SK-N-MC (cell line): ENCODE data around the gene MYOZ2.

Experiments
- DNase-seq: peaks from one replicate; pipeline ENCODE4 v3.0.0-alpha.2; 2011; ENCODE audit warnings: low read depth, low spot score
- H3K27ac ChIP-seq: fragments of 200-600 bp; sonication (generic); 2 replicates; pipeline ENCODE4 v1.5.1; 2016; ENCODE audit warnings: mixed run types
- H3K36me3 ChIP-seq: fragments of 200-600 bp; sonication (generic); 2 replicates; pipeline ENCODE4 v1.6.1; 2017; ENCODE audit warnings: antibody characterized with exemption, low read length, mixed read lengths; ENCODE audit not compliant: insufficient read depth
- H3K4me3 ChIP-seq: fragments of 200-600 bp; sonication (generic); 2 replicates; pipeline ENCODE4 v1.5.1; 2016
- H3K9ac ChIP-seq: fragments of 200-600 bp; sonication (generic); 2 replicates; pipeline ENCODE4 v1.8.0; 2017; ENCODE audit warnings: mixed run types, mixed read lengths; ENCODE audit not compliant: insufficient read length
- H3K9me3 ChIP-seq: fragments of 200-600 bp; sonication (generic); 2 replicates; pipeline ENCODE4 v1.6.1; 2017; ENCODE audit warnings: low read depth, mild to moderate bottlenecking, antibody characterized with exemption, low read length, moderate library complexity, mixed read lengths
- EZH2 ChIP-seq: fragments of 200-600 bp; sonication (generic); IDR thresholded peaks from one replicate; pipeline ENCODE4 v1.6.1; 2017; ENCODE audit warnings: antibody characterized with exemption
- FOXP2 ChIP-seq: optimal IDR thresholded peaks from 2 replicates; pipeline ENCODE3; 2011; ENCODE audit warnings: mild to moderate bottlenecking, moderate library complexity; ENCODE audit not compliant: insufficient read depth; ENCODE audit errors: extremely low read length, control extremely low read depth
- POLR2AphosphoS5 ChIP-seq: IDR thresholded peaks from 2 replicates; pipeline ENCODE4 v1.6.1; 2012; ENCODE audit warnings: mild to moderate bottlenecking, low read depth, low read length, borderline replicate concordance

Gene MYOZ2

GRCh38 chr4:119197772-119198212 lies 62.2 kb downstream of the MYOZ2 start:
- H3K9ac ChIP-seq: no peak overlapping the region
- H3K27ac ChIP-seq: no peak overlapping the region
- H3K9me3 ChIP-seq: no peaks in the 10 kb centered on the region
- no peak overlapping the region for H3K4me3 ChIP-seq
- no peaks in the 10 kb centered on the region for H3K36me3 ChIP-seq
- no peak for DNase-seq
- no peak for TF ChIP-seq FOXP2
- TF ChIP-seq EZH2: no peak

GRCh38 chr4:119204916-119205315 lies 69.3 kb downstream of the MYOZ2 start:
- no peak overlapping the region for H3K27ac ChIP-seq
- no peak for DNase-seq
- H3K36me3 ChIP-seq: no peaks in the 10 kb centered on the region
- TF ChIP-seq POLR2AphosphoS5 (no peak), EZH2 (no peak), FOXP2 (no peak)
- H3K4me3 ChIP-seq: no peak overlapping the region
- no peak overlapping the region for H3K9ac ChIP-seq
- H3K9me3 ChIP-seq: no peaks in the 10 kb centered on the region

- no peak for DNase-seq
- TF ChIP-seq EZH2 (no peak), POLR2AphosphoS5 (no peak), FOXP2 (no peak)
- Histone ChIP-seq H3K9ac (no peak overlapping the region), H3K36me3 (no peaks in the 10 kb centered on the region), H3K27ac (no peak overlapping the region), H3K9me3 (no peaks in the 10 kb centered on the region), H3K4me3 (no peak overlapping the region)
Measured at GRCh38 chr4:119205690-119206089, 70.1 kb downstream of the MYOZ2 start.

DNA sequence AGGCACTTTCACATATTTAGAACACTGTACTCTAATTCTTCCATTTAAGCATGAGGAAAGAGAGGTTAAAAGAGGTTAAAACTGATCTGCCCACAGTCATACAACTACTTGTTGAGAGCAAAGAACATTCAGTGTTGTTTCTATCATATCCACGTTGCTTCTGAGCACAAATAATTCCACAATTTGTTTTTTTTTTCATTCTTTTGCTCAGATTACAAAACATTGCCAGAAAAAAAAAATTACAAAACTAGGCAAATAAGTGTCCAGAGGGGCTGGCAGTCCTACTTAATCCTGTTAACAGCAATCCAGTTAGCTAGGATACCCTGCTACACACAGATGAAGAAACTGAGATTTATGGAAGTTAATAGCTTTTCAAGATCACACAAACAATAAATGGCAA lies 70.5 kb downstream of the MYOZ2 start:
- TF ChIP-seq POLR2AphosphoS5: no peak
- TF ChIP-seq FOXP2: no peak
- TF ChIP-seq EZH2: no peak
- DNase-seq: no peak
- H3K4me3 ChIP-seq: no peak overlapping the region
- no peak overlapping the region for H3K27ac ChIP-seq
- H3K9ac ChIP-seq: no peak overlapping the region
- H3K9me3 ChIP-seq: no peaks in the 10 kb centered on the region
- no peaks in the 10 kb centered on the region for H3K36me3 ChIP-seq

GRCh38 chr4:119207051-119207450 lies 71.4 kb downstream of the MYOZ2 start:
- H3K27ac ChIP-seq: no peak overlapping the region
- no peaks in the 10 kb centered on the region for H3K36me3 ChIP-seq
- H3K9ac ChIP-seq: no peak overlapping the region
- TF ChIP-seq EZH2 (no peak), FOXP2 (no peak), POLR2AphosphoS5 (no peak)
- no peaks in the 10 kb centered on the region for H3K9me3 ChIP-seq
- no peak for DNase-seq
- H3K4me3 ChIP-seq: no peak overlapping the region

DNA sequence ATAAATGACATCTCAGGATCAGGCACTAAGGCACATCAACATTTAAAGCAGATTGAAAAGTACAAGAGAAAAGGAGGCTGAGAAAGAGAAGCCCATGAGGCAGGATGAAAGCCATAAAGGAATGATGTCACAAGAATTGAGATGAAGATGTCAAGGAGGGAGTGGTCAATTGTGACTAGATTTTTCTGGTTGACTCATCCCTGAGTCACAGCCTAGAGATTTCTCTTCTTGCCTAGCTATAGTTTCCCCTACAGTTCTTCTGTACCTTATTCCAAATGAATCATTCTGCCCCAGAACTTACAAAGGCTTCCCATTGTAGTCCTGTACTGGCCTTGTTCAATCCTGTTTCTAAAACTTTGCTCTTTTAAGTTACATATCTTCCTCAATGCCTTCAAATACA lies 73.4 kb downstream of the MYOZ2 start:
- no peak overlapping the region for H3K9ac ChIP-seq
- H3K9me3 ChIP-seq: no peaks in the 10 kb centered on the region
- no peak for TF ChIP-seq FOXP2
- no peak for TF ChIP-seq POLR2AphosphoS5
- TF ChIP-seq EZH2: no peak
- no peak for DNase-seq
- H3K36me3 ChIP-seq: no peaks in the 10 kb centered on the region
- no peak overlapping the region for H3K27ac ChIP-seq
- no peak overlapping the region for H3K4me3 ChIP-seq

DNA sequence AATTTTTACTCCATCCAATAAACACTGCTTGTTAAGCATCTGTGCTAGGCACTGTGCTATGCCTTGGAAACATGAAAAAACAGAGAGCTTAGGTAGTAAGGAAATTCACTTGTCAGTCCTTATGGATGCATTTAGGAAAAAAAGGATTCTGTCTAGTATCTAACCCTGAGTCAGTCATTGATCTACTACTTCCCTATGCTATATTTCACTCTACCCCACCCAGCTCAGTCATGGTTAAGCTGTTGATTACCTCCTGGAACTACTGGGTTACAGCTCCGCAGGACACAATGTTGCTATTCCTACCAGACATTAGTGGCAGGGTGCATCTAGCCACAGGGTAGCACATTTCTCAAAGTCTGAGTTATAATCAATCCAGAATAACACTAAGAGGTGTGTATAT lies 74.0 kb downstream of the MYOZ2 start:
- no peak overlapping the region for H3K4me3 ChIP-seq
- H3K9me3 ChIP-seq: no peaks in the 10 kb centered on the region
- no peak for DNase-seq
- H3K9ac ChIP-seq: no peak overlapping the region
- TF ChIP-seq EZH2 (no peak), POLR2AphosphoS5 (no peak), FOXP2 (no peak)
- no peak overlapping the region for H3K27ac ChIP-seq
- H3K36me3 ChIP-seq: no peaks in the 10 kb centered on the region

DNA sequence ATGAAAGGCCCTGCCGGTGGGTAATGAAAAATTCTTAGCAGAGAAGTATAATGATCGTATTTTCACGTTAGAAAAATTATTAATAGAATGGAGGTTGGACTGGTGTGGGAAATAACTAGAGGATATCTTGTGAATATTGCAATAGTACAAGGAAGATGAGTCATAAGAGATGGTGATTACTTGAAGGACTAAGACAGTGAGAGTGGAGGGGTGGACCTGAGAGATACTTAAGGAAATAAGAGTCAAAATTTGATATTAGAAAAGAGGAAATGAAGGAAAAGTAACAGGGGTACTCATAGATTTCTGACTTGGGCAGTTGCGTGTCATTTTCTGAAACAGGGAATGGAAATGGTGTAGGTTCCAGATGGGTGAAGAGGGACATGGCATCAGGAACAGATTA lies 75.1 kb downstream of the MYOZ2 start:
- no peak for TF ChIP-seq FOXP2
- TF ChIP-seq POLR2AphosphoS5: no peak
- no peak for TF ChIP-seq EZH2
- no peak overlapping the region for H3K27ac ChIP-seq
- no peak for DNase-seq
- no peaks in the 10 kb centered on the region for H3K9me3 ChIP-seq
- H3K4me3 ChIP-seq: no peak overlapping the region
- H3K36me3 ChIP-seq: no peaks in the 10 kb centered on the region
- no peak overlapping the region for H3K9ac ChIP-seq

DNA sequence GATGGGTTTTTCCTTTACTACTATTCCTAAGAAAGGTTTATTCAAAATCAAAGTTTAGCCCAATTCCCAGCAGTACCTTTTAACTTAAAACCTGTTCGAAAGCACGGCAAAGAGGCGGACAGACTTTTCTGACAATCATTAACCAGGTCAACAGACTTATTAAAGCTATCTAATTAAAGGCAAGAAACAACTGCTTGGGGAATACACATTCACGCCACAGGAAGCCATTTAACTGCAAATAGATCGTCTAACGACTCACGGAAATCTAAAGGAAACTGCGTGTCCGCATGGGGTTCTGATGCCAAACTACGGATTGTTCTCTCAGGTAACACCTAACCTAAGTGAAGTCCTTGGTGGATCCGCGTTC lies 76.2 kb downstream of the MYOZ2 start:
- peak overlapping the region; percentile 92 for H3K9ac ChIP-seq
- H3K36me3 ChIP-seq: no peaks in the 10 kb centered on the region
- H3K27ac ChIP-seq: peak overlapping the region; percentile 45; the same call in 1 of the 2 replicates
- peak; percentile 22 for DNase-seq
- H3K9me3 ChIP-seq: no peaks in the 10 kb centered on the region
- no peak for TF ChIP-seq POLR2AphosphoS5
- no peak for TF ChIP-seq EZH2
- no peak for TF ChIP-seq FOXP2
- H3K4me3 ChIP-seq: peak overlapping the region; percentile 85
